ENCODE results near the gene FGD6. TPM values are rescaled to one million over a fixed set of nuclear protein-coding genes. Genes with fewer than 3 reads are reported as not detected.

The FGD6 gene
- total and polyA plus RNA-seq, 2 of the 4 experiments (the other 2 are of a cell fraction): 2.6 to 9.5 TPM

DNA sequence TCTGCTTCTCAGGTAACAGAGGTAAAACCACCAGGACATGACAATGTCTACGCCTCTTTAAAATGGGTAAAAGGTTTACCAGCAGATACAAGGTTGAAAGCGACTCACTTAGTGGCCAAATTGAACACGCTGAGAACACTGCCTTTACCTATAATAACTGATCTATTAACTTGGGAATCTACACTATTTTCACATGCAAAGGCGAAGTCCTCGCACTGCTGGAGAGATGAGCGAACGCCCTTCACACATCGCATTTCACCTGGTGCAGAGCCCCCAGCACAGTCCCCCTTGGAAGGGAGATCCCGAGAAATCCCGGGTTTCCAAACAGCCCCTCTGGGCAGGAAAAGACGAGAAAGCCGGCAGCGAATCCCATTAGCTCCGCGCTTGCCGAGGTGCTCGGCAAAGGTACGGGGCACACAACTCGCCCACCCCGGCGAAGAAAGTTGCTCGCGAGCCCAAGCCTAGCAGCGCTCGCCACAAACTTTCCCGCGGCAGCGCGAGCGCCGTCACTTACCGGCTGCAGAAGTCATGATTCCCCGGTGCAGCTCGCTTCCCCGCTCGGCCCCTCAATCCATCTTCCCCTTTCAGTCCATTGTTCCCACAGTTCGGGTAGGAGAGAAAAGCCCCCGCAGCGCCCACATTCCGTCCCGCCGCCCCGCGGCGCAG is 423 bp downstream of the FGD6 start:
- TF ChIP-seq RCOR1 (IDR thresholded peaks at IDR 0.05; ENCODE audit: insufficient replicate concordance, low read length) (no peak), CHD1 (IDR thresholded peaks at IDR 0.05; ENCODE audit: low read depth, low read length) (no peak), BHLHE40 (IDR thresholded peaks at IDR 0.05; ENCODE audit: low read depth, low read length) (no peak), MAZ (IDR thresholded peaks at IDR 0.05; ENCODE audit: borderline replicate concordance, low read depth, low read length) (no peak), CEBPB (IDR thresholded peaks at IDR 0.05; ENCODE audit: low read depth, low read length) (no peak), RFX5 (IDR thresholded peaks at IDR 0.05; ENCODE audit: low read depth, low read length) (no peak), RAD21 (IDR thresholded peaks at IDR 0.05; ENCODE audit: low read length) (no peak), FOS (IDR thresholded peaks at IDR 0.05; ENCODE audit: low read depth, low read length) (no peak), MXI1 (IDR thresholded peaks at IDR 0.05; ENCODE audit: borderline replicate concordance, low read depth, low read length) (no peak), NFE2L2 (IDR thresholded peaks at IDR 0.05; ENCODE audit: low read depth, low read length) (no peak)
- TF ChIP-seq, protein P1, sequence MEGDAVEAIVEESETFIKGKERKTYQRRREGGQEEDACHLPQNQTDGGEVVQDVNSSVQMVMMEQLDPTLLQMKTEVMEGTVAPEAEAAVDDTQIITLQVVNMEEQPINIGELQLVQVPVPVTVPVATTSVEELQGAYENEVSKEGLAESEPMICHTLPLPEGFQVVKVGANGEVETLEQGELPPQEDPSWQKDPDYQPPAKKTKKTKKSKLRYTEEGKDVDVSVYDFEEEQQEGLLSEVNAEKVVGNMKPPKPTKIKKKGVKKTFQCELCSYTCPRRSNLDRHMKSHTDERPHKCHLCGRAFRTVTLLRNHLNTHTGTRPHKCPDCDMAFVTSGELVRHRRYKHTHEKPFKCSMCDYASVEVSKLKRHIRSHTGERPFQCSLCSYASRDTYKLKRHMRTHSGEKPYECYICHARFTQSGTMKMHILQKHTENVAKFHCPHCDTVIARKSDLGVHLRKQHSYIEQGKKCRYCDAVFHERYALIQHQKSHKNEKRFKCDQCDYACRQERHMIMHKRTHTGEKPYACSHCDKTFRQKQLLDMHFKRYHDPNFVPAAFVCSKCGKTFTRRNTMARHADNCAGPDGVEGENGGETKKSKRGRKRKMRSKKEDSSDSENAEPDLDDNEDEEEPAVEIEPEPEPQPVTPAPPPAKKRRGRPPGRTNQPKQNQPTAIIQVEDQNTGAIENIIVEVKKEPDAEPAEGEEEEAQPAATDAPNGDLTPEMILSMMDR (conservative IDR thresholded peaks at IDR 0.05; ENCODE audit: low read depth, low read length): no peak
- TF ChIP-seq, protein P2, sequence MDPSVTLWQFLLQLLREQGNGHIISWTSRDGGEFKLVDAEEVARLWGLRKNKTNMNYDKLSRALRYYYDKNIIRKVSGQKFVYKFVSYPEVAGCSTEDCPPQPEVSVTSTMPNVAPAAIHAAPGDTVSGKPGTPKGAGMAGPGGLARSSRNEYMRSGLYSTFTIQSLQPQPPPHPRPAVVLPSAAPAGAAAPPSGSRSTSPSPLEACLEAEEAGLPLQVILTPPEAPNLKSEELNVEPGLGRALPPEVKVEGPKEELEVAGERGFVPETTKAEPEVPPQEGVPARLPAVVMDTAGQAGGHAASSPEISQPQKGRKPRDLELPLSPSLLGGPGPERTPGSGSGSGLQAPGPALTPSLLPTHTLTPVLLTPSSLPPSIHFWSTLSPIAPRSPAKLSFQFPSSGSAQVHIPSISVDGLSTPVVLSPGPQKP (IDR thresholded peaks at IDR 0.05; ENCODE audit: borderline replicate concordance, low read depth, low read length): no peak
- TF ChIP-seq, protein P3, sequence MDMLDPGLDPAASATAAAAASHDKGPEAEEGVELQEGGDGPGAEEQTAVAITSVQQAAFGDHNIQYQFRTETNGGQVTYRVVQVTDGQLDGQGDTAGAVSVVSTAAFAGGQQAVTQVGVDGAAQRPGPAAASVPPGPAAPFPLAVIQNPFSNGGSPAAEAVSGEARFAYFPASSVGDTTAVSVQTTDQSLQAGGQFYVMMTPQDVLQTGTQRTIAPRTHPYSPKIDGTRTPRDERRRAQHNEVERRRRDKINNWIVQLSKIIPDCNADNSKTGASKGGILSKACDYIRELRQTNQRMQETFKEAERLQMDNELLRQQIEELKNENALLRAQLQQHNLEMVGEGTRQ (IDR thresholded peaks at IDR 0.05; ENCODE audit: low read depth, low read length): no peak
- dilution Hi-C loops (cut with HindIII; ENCODE audit: low sequenced_read_pairs, unreplicated experiment) (no loop called here), in situ Hi-C loops (cut with MboI; ENCODE audit: low sequenced_read_pairs) (no loop called here), intact Hi-C loops (cut with micrococcal nuclease) (loop anchor here (1.0 to 5.0 kb wide), 6 partner anchors 50 to 317 kb away; partner anchors contain the start of genes METAP2 and NR2C1)
- peak overlapping the region; percentile 38 for H3K18ac ChIP-seq (ENCODE audit: low read depth, low read length)
- peak overlapping the region; percentile 22 for H2BK120ac ChIP-seq (ENCODE audit: low read depth, low read length)
- H2BK5ac ChIP-seq (ENCODE audit: low read depth, low read length, poor library complexity, severe bottlenecking): peak overlapping the region; percentile 63
- H3K23ac ChIP-seq (ENCODE audit: low read depth, low read length): peak overlapping the region; percentile 81
- no peak overlapping the region for H2AK5ac ChIP-seq (ENCODE audit: low read depth, low read length)
- no peaks in the 10 kb centered on the region for H3K9me3 ChIP-seq (ENCODE audit: control insufficient read depth, insufficient read depth, low read length)
- no peaks in the 10 kb centered on the region for H3K27me3 ChIP-seq (ENCODE audit: control insufficient read depth, insufficient read depth, low read length)
- H3K79me1 ChIP-seq (ENCODE audit: low read depth in 1 of 2, low read length in 2 of 2): peaks cover 11 to 50% of the 10 kb centered on the region in 2 experiments
- H3K14ac ChIP-seq (replicated peaks; ENCODE audit: low read depth, low read length): peak overlapping the region; percentile 44; the same call in 1 of the 2 replicates
- ATAC-seq (ENCODE audit: low read depth): peak; percentile 18
- 0% methylated on average over 32 of the region's 45 CpGs; no CpG with 5 or more reads in 1 of the 2 experiments for WGBS, 2 experiments (ENCODE audit: extremely low coverage in 2 of 2, insufficient read length in 1 of 2)
- ChIA-PET POLR2A (ENCODE audit: unreplicated experiment) (interaction anchor here (0.6 to 0.7 kb wide), 2 partner anchors 29 to 1432 kb away, joined by 4 to 16 read pairs; no protein-coding TSS in a partner anchor), CTCF (interaction anchor here (0.6 to 2.7 kb wide), 7 partner anchors 13 to 193 kb away, joined by 3 to 12 read pairs (median 4); no protein-coding TSS in a partner anchor)
- peak overlapping the region; percentile 81 for H3K4me3 ChIP-seq (ENCODE audit: insufficient read depth, low read depth, low read length)
- peak overlapping the region; percentile 77 for H3K27ac ChIP-seq (ENCODE audit: insufficient read depth, low read length)
- peak overlapping the region; percentile 7; the same call in 1 of the 3 replicates for H2BK15ac ChIP-seq (ENCODE audit: low read depth, low read length)
- peaks cover 5% of the 10 kb centered on the region for H3K9me1 ChIP-seq (ENCODE audit: insufficient read depth, low read length)
- peaks cover 14% of the 10 kb centered on the region for H4K20me1 ChIP-seq (ENCODE audit: insufficient read depth, low read length)
- H3K9ac ChIP-seq (ENCODE audit: low read depth, low read length): peak overlapping the region; percentile 71
- H4K91ac ChIP-seq (ENCODE audit: insufficient read depth, low read depth, low read length): no peak overlapping the region; the same call in 1 of the 2 replicates
- peak overlapping the region; percentile 91 for H2AK9ac ChIP-seq (replicated peaks; ENCODE audit: low read depth, low read length, poor library complexity)
- no peak overlapping the region; a peak in 1 of 4 replicates for H4K8ac ChIP-seq (ENCODE audit: low read depth in 2 of 2, low read length in 2 of 2)
- 0 out of 2 replicates have a peak, but pooled peaks cover 2% of the 10 kb centered on the region for H3K4me1 ChIP-seq (ENCODE audit: control insufficient read depth, insufficient read depth, low read length)
- peak overlapping the region; percentile 55 for H3K56ac ChIP-seq (ENCODE audit: extremely low read depth, insufficient read depth, low read length)
- no peak for DNase-seq
- H3K36me3 ChIP-seq (ENCODE audit: control insufficient read depth, insufficient read depth, low read length): no peaks in the 10 kb centered on the region
- 0 out of 2 replicates have a peak overlapping the region, but pooled peaks have one; percentile 12 for H4K5ac ChIP-seq (ENCODE audit: low read depth, low read length)
- peak overlapping the region; percentile 55 for H3K4ac ChIP-seq (ENCODE audit: low read depth, low read length)
- no peak overlapping the region; the same call in 1 of the 2 replicates for H2BK20ac ChIP-seq (ENCODE audit: low read depth, low read length)
- peak overlapping the region; percentile 83 for H3K4me2 ChIP-seq (ENCODE audit: low read depth, low read length)
- BruUV-seq (replicated peaks): TSS peak; percentile 57
- peak overlapping the region; percentile 98 for H2AFZ ChIP-seq (replicated peaks; ENCODE audit: low read length, poor library complexity)

Data from IMR-90 (cell line).